GM19455 (cell line): ENCODE data around the gene REC8.

ENCODE experiments used
- ATAC-seq: cut with Tn5 transposase; IDR thresholded peaks from one replicate; pipeline ENCODE4 v1.9.1; 2021; ENCODE audit not compliant: unreplicated experiment

The REC8 gene

GRCh38 chr14:24137529-24138395, 34.1 kb upstream of the REC8 start:
- no peak for ATAC-seq

GRCh38 chr14:24138396-24139271, 33.2 kb upstream of the REC8 start:
- ATAC-seq = no peak

GRCh38 chr14:24139272-24139934, 32.5 kb upstream of the REC8 start:
- ATAC-seq = no peak

- peak; percentile 78 for ATAC-seq
These were observed 30.6 kb upstream of the REC8 start, which contains the start of gene EMC9 for GRCh38 chr14:24141097-24141880. EMC9 (minus strand) TSS chr14:24141591; CDS start chr14:24141304, 287 bp downstream.

- no peak for ATAC-seq
These were observed 28.4 kb upstream of the REC8 start for GRCh38 chr14:24143511-24143910.

- no peak for ATAC-seq
These were observed 27.4 kb upstream of the REC8 start for GRCh38 chr14:24144451-24144850.

- no peak for ATAC-seq
These were observed 26.7 kb upstream of the REC8 start for GRCh38 chr14:24145219-24145618.

GRCh38 chr14:24145690-24146452, 26.0 kb upstream of the REC8 start:
- ATAC-seq = no peak

- peak; percentile 62 for ATAC-seq
These were observed 25.4 kb upstream of the REC8 start, which contains the start of gene PSME2 for GRCh38 chr14:24146453-24146977. PSME2 (minus strand) TSS chr14:24146610; CDS start chr14:24146581, 29 bp downstream.

- peak; percentile 83 for ATAC-seq
These were observed 24.7 kb upstream of the REC8 start, which contains the start of gene RNF31 for GRCh38 chr14:24146978-24147760. RNF31 (plus strand) TSS chr14:24147498; CDS start chr14:24147699, 201 bp downstream.

- ATAC-seq = no peak
These were observed 24.0 kb upstream of the REC8 start for GRCh38 chr14:24147761-24148428.

- no peak for ATAC-seq
These were observed 22.4 kb upstream of the REC8 start for GRCh38 chr14:24149302-24149969.

GRCh38 chr14:24150061-24150460, 21.8 kb upstream of the REC8 start:
- ATAC-seq = no peak

GRCh38 chr14:24150567-24150966, 21.3 kb upstream of the REC8 start:
- ATAC-seq = no peak

- ATAC-seq = no peak
These were observed 20.9 kb upstream of the REC8 start for GRCh38 chr14:24150993-24151392.

- ATAC-seq = no peak
These were observed 20.3 kb upstream of the REC8 start for GRCh38 chr14:24151404-24152080.

- no peak for ATAC-seq
These were observed 16.8 kb upstream of the REC8 start for GRCh38 chr14:24155100-24155499.
